Measurements from ENCODE around the gene GAS2. TPM values are rescaled to one million over a fixed set of nuclear protein-coding genes. Genes with fewer than 3 reads are reported as not detected.

Gene GAS2
- polyA plus RNA-seq, 1 of the 3 experiments (the other 2 are of a cell fraction): 0.72 TPM

DNA sequence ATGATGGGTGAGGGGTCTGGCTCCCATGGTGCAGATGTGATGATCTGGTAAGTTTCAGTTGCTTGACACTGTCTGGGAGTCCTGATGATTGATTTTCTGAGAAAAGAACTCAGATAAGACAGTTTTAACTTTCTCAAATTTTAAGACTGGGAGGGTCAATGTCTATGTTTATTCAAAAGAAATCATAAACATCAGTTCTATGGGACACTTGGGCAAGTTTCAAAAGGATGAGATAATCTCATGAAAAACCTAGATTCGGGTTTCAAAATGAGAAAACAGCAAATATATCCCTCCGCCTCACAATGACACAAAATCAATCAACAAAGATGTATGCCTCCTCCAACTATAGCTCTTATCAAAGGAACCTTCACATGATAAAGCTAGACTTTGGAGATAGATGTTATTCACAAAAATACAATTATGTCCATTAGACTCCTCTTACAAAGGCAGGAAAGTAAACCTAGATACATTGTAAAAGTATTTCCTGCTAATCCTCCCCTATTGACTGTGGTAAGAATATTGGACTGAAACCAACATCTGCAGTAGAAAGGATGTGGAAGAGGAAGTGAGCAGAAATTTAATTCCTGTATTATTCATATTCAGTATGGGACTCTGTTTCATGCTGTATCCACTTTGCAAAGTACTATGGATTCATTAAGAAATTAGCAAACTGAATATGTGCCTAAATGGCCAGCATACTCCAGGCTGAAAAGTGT lies 141.6 kb downstream of the GAS2 start:
- H3K4me1 ChIP-seq (ENCODE audit: control insufficient read depth in 1 of 2, insufficient read depth in 2 of 2, low read depth in 1 of 2, low read length in 1 of 2): peaks cover 0 to 15% of the 10 kb centered on the region in 2 experiments; a peak in 1 of 4 replicates
- no peak for DNase-seq

More for the DNA sequence above, 141.6 kb downstream of the GAS2 start:
- H3K4me3 ChIP-seq (ENCODE audit: low read depth in 2 of 2, low read length in 1 of 2): no peak overlapping the region
- H4K20me1 ChIP-seq (ENCODE audit: insufficient read depth): no peaks in the 10 kb centered on the region
- peak overlapping the region in 1 of 2 experiments; percentile 19; a peak in 1 of 4 replicates for H3K27ac ChIP-seq (ENCODE audit: low read depth in 2 of 2, low read length in 1 of 2)
- no peak overlapping the region for H2AFZ ChIP-seq (ENCODE audit: low read depth)
- WGBS (ENCODE audit: low lambda C conversion rate): 57% methylated on average over 2 of the region's 2 CpGs
- CTCF ChIA-PET: interaction anchor here (2.1 kb wide), 1 partner anchor 20 kb away, joined by 6 read pairs; no protein-coding TSS in a partner anchor
- no peaks in the 10 kb centered on the region for H3K36me3 ChIP-seq (replicated peaks in 1 of 2; ENCODE audit: control insufficient read depth in 1 of 2, insufficient read depth in 2 of 2, low read length in 1 of 2)
- H3K4me2 ChIP-seq: peak overlapping the region; percentile 21; the same call in 1 of the 2 replicates
- H3K9ac ChIP-seq: no peak overlapping the region
- H3F3A ChIP-seq (replicated peaks; ENCODE audit: insufficient read depth): no peaks in the 10 kb centered on the region
- TF ChIP-seq SMC3 (IDR thresholded peaks at IDR 0.05; ENCODE audit: low read depth, low read length) (no peak), GATA2 (CRISPR knock-in tag; IDR thresholded peaks at IDR 0.05) (no peak), FOXM1 (IDR thresholded peaks at IDR 0.05; ENCODE audit: low read depth) (no peak), RXRA (IDR thresholded peaks at IDR 0.05; ENCODE audit: borderline replicate concordance, low read depth) (no peak), TEAD4 (IDR thresholded peaks at IDR 0.05; ENCODE audit: borderline replicate concordance, insufficient read depth) (no peak), FOSL2 (IDR thresholded peaks at IDR 0.05; ENCODE audit: borderline replicate concordance, low read depth) (no peak), FOXJ3 (CRISPR knock-in tag; IDR thresholded peaks at IDR 0.05) (no peak), MEF2A (IDR thresholded peaks at IDR 0.05; ENCODE audit: borderline replicate concordance, low read depth) (no peak), POLR2AphosphoS5 (IDR thresholded peaks at IDR 0.05; ENCODE audit: low read depth, low read length) (no peak), GABPA (IDR thresholded peaks at IDR 0.05; ENCODE audit: low read depth) (no peak), EZH2phosphoT487 (IDR thresholded peaks at IDR 0.05; ENCODE audit: borderline replicate concordance, low read depth) (no peak), YY1 (IDR thresholded peaks at IDR 0.05; ENCODE audit: low read depth) (no peak)
- TF ChIP-seq, protein P1, sequence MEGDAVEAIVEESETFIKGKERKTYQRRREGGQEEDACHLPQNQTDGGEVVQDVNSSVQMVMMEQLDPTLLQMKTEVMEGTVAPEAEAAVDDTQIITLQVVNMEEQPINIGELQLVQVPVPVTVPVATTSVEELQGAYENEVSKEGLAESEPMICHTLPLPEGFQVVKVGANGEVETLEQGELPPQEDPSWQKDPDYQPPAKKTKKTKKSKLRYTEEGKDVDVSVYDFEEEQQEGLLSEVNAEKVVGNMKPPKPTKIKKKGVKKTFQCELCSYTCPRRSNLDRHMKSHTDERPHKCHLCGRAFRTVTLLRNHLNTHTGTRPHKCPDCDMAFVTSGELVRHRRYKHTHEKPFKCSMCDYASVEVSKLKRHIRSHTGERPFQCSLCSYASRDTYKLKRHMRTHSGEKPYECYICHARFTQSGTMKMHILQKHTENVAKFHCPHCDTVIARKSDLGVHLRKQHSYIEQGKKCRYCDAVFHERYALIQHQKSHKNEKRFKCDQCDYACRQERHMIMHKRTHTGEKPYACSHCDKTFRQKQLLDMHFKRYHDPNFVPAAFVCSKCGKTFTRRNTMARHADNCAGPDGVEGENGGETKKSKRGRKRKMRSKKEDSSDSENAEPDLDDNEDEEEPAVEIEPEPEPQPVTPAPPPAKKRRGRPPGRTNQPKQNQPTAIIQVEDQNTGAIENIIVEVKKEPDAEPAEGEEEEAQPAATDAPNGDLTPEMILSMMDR (IDR thresholded peaks at IDR 0.05): no peak
- TF ChIP-seq, protein P2, sequence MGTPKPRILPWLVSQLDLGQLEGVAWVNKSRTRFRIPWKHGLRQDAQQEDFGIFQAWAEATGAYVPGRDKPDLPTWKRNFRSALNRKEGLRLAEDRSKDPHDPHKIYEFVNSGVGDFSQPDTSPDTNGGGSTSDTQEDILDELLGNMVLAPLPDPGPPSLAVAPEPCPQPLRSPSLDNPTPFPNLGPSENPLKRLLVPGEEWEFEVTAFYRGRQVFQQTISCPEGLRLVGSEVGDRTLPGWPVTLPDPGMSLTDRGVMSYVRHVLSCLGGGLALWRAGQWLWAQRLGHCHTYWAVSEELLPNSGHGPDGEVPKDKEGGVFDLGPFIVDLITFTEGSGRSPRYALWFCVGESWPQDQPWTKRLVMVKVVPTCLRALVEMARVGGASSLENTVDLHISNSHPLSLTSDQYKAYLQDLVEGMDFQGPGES (IDR thresholded peaks at IDR 0.05; ENCODE audit: low read depth, low read length): no peak
- TF ChIP-seq, protein P3, sequence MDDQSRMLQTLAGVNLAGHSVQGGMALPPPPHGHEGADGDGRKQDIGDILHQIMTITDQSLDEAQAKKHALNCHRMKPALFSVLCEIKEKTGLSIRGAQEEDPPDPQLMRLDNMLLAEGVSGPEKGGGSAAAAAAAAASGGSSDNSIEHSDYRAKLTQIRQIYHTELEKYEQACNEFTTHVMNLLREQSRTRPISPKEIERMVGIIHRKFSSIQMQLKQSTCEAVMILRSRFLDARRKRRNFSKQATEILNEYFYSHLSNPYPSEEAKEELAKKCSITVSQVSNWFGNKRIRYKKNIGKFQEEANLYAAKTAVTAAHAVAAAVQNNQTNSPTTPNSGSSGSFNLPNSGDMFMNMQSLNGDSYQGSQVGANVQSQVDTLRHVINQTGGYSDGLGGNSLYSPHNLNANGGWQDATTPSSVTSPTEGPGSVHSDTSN (IDR thresholded peaks at IDR 0.05): no peak
- TF ChIP-seq, protein P4, sequence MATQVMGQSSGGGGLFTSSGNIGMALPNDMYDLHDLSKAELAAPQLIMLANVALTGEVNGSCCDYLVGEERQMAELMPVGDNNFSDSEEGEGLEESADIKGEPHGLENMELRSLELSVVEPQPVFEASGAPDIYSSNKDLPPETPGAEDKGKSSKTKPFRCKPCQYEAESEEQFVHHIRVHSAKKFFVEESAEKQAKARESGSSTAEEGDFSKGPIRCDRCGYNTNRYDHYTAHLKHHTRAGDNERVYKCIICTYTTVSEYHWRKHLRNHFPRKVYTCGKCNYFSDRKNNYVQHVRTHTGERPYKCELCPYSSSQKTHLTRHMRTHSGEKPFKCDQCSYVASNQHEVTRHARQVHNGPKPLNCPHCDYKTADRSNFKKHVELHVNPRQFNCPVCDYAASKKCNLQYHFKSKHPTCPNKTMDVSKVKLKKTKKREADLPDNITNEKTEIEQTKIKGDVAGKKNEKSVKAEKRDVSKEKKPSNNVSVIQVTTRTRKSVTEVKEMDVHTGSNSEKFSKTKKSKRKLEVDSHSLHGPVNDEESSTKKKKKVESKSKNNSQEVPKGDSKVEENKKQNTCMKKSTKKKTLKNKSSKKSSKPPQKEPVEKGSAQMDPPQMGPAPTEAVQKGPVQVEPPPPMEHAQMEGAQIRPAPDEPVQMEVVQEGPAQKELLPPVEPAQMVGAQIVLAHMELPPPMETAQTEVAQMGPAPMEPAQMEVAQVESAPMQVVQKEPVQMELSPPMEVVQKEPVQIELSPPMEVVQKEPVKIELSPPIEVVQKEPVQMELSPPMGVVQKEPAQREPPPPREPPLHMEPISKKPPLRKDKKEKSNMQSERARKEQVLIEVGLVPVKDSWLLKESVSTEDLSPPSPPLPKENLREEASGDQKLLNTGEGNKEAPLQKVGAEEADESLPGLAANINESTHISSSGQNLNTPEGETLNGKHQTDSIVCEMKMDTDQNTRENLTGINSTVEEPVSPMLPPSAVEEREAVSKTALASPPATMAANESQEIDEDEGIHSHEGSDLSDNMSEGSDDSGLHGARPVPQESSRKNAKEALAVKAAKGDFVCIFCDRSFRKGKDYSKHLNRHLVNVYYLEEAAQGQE (IDR thresholded peaks at IDR 0.05; ENCODE audit: low read depth, low read length): no peak
- POLR2A ChIA-PET: no interaction called here
- H3K79me2 ChIP-seq (ENCODE audit: insufficient read depth): no peaks in the 10 kb centered on the region
- H3K27me3 ChIP-seq (ENCODE audit: insufficient read depth): no peaks in the 10 kb centered on the region
- H3K9me2 ChIP-seq: no peaks in the 10 kb centered on the region
- no peaks in the 10 kb centered on the region for H3K9me3 ChIP-seq

Measured in SK-N-SH (cell line).